ENCODE results near the gene MSANTD1. TPM values are rescaled to one million over a fixed set of nuclear protein-coding genes. Genes with fewer than 3 reads are reported as not detected.

Gene MSANTD1
- total and polyA plus RNA-seq, 10 of the 15 experiments (the other 5 are each of a cell fraction or from before 2014, with no cell fraction given): 0.07 to 0.87 (median 0.22) TPM; not detected in 2

DNA sequence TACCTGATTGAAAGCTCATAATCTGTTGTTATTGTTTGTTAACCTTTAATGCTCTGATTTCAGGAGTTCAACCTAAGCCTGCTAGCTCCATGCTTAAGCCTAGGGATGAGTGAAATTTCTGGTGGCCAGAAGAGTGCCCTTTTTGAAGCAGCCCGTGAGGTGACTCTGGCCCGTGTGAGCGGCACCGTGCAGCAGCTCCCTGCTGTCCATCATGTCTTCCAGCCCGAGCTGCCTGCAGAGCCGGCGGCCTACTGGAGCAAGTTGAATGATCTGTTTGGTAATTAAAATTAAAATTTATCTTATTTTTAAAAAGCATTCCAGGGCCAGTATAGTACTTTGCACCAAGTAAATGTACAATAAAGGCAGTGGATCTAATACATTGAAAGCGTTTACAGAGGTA is 37.1 kb upstream of the MSANTD1 start:
- Histone ChIP-seq H3K9ac (ENCODE audit: control insufficient read depth, insufficient read depth, low read length) (no peak overlapping the region), H3K9me3 (replicated peaks; ENCODE audit: control insufficient read depth, insufficient read depth, low read length) (no peaks in the 10 kb centered on the region), H3K36me3 (ENCODE audit: control insufficient read depth in 2 of 2, insufficient read depth in 2 of 2, low read length in 1 of 2) (peaks cover 42 to 55% of the 10 kb centered on the region in 2 experiments), H3K4me1 (ENCODE audit: control insufficient read depth, insufficient read depth, low read length) (no peaks in the 10 kb centered on the region), H3K79me2 (ENCODE audit: control insufficient read depth, insufficient read depth, low read length) (no peaks in the 10 kb centered on the region), H2AFZ (ENCODE audit: control insufficient read depth, low read depth, low read length) (no peak overlapping the region), H3K27me3 (replicated peaks in 1 of 2; ENCODE audit: control insufficient read depth in 2 of 2, insufficient read depth in 2 of 2, low read length in 1 of 2) (no peaks in the 10 kb centered on the region), H3K27ac (ENCODE audit: control insufficient read depth, insufficient read depth) (no peak overlapping the region), H4K20me1 (ENCODE audit: control insufficient read depth, insufficient read depth) (no peaks in the 10 kb centered on the region), H3K4me3 (no peak overlapping the region), H3K4me2 (ENCODE audit: control insufficient read depth, insufficient read depth) (no peak overlapping the region)
- DNase-seq (ENCODE audit: low read depth, low spot score) (no peak), FAIRE-seq (no peak), ATAC-seq (no peak)
- intact Hi-C loops (cut with micrococcal nuclease; ENCODE audit: unreplicated experiment): no loop called here
- no TSS peak for BruUV-seq (replicated peaks)
- ChIA-PET POLR2A (interaction anchor here (0.6 kb wide), 1 partner anchor 22 kb away, joined by 4 read pairs; no protein-coding TSS in a partner anchor), RAD21 (ENCODE audit: unreplicated experiment) (no interaction called here), SMC1A (ENCODE audit: uncharacterized antibody, unreplicated experiment) (no interaction called here), CTCF (interaction anchor here (0.7 to 1.7 kb wide), 3 partner anchors 10 to 234 kb away, joined by 3 to 5 read pairs (median 4); no protein-coding TSS in a partner anchor)
- no peak for TF ChIP-seq FOXK2 (IDR thresholded peaks at IDR 0.05)
- no peak for TF ChIP-seq YY1 (IDR thresholded peaks at IDR 0.05; ENCODE audit: low read depth, low read length)
- in situ Hi-C loops (cut with MboI): no loop called here
- over 99% methylated on average over 8 of the region's 8 CpGs for WGBS (ENCODE audit: insufficient coverage, insufficient replicate concordance, low lambda C conversion rate, missing lambda C conversion rate)

GRCh38 chr4:3212391-3213105 is 36.4 kb upstream of the MSANTD1 start:
- 93% methylated on average over 12 of the region's 12 CpGs for WGBS (ENCODE audit: insufficient coverage, insufficient replicate concordance, low lambda C conversion rate, missing lambda C conversion rate)
- ChIA-PET RAD21 (ENCODE audit: unreplicated experiment) (no interaction called here), CTCF (interaction anchor here (1.7 kb wide), 1 partner anchor 234 kb away, joined by 4 read pairs; no protein-coding TSS in a partner anchor), POLR2A (no interaction called here), SMC1A (ENCODE audit: uncharacterized antibody, unreplicated experiment) (no interaction called here)
- H3K36me3 ChIP-seq (ENCODE audit: control insufficient read depth in 2 of 2, insufficient read depth in 2 of 2, low read length in 1 of 2): peaks cover 42 to 50% of the 10 kb centered on the region in 2 experiments
- H3K4me3 ChIP-seq: no peak overlapping the region
- H2AFZ ChIP-seq (ENCODE audit: control insufficient read depth, low read depth, low read length): no peak overlapping the region
- no peak overlapping the region for H3K27ac ChIP-seq (ENCODE audit: control insufficient read depth, insufficient read depth)
- no peak for ATAC-seq
- H3K4me1 ChIP-seq (ENCODE audit: control insufficient read depth, insufficient read depth, low read length): no peaks in the 10 kb centered on the region
- no peak for FAIRE-seq
- no peak overlapping the region for H3K4me2 ChIP-seq (ENCODE audit: control insufficient read depth, insufficient read depth)
- H3K79me2 ChIP-seq (ENCODE audit: control insufficient read depth, insufficient read depth, low read length): no peaks in the 10 kb centered on the region
- in situ Hi-C loops (cut with MboI): no loop called here
- DNase-seq (ENCODE audit: low read depth, low spot score): no peak
- H3K9ac ChIP-seq (ENCODE audit: control insufficient read depth, insufficient read depth, low read length): no peak overlapping the region
- no TSS peak for BruUV-seq (replicated peaks)
- H3K9me3 ChIP-seq (replicated peaks; ENCODE audit: control insufficient read depth, insufficient read depth, low read length): no peaks in the 10 kb centered on the region
- no peaks in the 10 kb centered on the region for H3K27me3 ChIP-seq (replicated peaks in 1 of 2; ENCODE audit: control insufficient read depth in 2 of 2, insufficient read depth in 2 of 2, low read length in 1 of 2)
- intact Hi-C loops (cut with micrococcal nuclease; ENCODE audit: unreplicated experiment): no loop called here
- H4K20me1 ChIP-seq (ENCODE audit: control insufficient read depth, insufficient read depth): no peaks in the 10 kb centered on the region
- TF ChIP-seq KAT2A (conservative IDR thresholded peaks at IDR 0.05; ENCODE audit: control insufficient read depth, low read depth, low read length) (no peak), ZNF24 (IDR thresholded peaks at IDR 0.05) (no peak), BMI1 (IDR thresholded peaks at IDR 0.05; ENCODE audit: borderline replicate concordance) (no peak), KLF5 (IDR thresholded peaks at IDR 0.05; ENCODE audit: partially characterized antibody) (no peak), BACH1 (IDR thresholded peaks at IDR 0.05; ENCODE audit: borderline replicate concordance) (no peak), CREM (IDR thresholded peaks at IDR 0.05; ENCODE audit: low read depth) (no peak), NR2F1 (conservative IDR thresholded peaks at IDR 0.05) (no peak), SMARCA5 (IDR thresholded peaks at IDR 0.05) (no peak), JUND (IDR thresholded peaks at IDR 0.05; ENCODE audit: low read depth, low read length) (no peak), PAX8 (IDR thresholded peaks at IDR 0.05) (no peak), ZNF207 (IDR thresholded peaks at IDR 0.05; ENCODE audit: borderline replicate concordance) (no peak), ETV6 (conservative IDR thresholded peaks at IDR 0.05 in 1 of 2, IDR thresholded peaks at IDR 0.05 in 1 of 2; ENCODE audit: borderline replicate concordance in 1 of 2, low read depth in 1 of 2) (no peak)
- TF ChIP-seq, protein P1, sequence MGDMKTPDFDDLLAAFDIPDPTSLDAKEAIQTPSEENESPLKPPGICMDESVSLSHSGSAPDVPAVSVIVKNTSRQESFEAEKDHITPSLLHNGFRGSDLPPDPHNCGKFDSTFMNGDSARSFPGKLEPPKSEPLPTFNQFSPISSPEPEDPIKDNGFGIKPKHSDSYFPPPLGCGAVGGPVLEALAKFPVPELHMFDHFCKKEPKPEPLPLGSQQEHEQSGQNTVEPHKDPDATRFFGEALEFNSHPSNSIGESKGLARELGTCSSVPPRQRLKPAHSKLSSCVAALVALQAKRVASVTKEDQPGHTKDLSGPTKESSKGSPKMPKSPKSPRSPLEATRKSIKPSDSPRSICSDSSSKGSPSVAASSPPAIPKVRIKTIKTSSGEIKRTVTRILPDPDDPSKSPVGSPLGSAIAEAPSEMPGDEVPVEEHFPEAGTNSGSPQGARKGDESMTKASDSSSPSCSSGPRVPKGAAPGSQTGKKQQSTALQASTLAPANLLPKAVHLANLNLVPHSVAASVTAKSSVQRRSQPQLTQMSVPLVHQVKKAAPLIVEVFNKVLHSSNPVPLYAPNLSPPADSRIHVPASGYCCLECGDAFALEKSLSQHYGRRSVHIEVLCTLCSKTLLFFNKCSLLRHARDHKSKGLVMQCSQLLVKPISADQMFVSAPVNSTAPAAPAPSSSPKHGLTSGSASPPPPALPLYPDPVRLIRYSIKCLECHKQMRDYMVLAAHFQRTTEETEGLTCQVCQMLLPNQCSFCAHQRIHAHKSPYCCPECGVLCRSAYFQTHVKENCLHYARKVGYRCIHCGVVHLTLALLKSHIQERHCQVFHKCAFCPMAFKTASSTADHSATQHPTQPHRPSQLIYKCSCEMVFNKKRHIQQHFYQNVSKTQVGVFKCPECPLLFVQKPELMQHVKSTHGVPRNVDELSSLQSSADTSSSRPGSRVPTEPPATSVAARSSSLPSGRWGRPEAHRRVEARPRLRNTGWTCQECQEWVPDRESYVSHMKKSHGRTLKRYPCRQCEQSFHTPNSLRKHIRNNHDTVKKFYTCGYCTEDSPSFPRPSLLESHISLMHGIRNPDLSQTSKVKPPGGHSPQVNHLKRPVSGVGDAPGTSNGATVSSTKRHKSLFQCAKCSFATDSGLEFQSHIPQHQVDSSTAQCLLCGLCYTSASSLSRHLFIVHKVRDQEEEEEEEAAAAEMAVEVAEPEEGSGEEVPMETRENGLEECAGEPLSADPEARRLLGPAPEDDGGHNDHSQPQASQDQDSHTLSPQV (IDR thresholded peaks at IDR 0.05): no peak
